GM20431 (cell line): ENCODE data around the gene CPT1C.

Experiments used
- in situ Hi-C: fragments of 300-500 bp; cut with MseI, MboI; formaldehyde crosslinking; loops from one replicate; pipeline ENCODE4 v1.15.0; 2020; ENCODE audit warnings: low sequenced_read_pairs; ENCODE audit not compliant: unreplicated experiment

Gene CPT1C

DNA sequence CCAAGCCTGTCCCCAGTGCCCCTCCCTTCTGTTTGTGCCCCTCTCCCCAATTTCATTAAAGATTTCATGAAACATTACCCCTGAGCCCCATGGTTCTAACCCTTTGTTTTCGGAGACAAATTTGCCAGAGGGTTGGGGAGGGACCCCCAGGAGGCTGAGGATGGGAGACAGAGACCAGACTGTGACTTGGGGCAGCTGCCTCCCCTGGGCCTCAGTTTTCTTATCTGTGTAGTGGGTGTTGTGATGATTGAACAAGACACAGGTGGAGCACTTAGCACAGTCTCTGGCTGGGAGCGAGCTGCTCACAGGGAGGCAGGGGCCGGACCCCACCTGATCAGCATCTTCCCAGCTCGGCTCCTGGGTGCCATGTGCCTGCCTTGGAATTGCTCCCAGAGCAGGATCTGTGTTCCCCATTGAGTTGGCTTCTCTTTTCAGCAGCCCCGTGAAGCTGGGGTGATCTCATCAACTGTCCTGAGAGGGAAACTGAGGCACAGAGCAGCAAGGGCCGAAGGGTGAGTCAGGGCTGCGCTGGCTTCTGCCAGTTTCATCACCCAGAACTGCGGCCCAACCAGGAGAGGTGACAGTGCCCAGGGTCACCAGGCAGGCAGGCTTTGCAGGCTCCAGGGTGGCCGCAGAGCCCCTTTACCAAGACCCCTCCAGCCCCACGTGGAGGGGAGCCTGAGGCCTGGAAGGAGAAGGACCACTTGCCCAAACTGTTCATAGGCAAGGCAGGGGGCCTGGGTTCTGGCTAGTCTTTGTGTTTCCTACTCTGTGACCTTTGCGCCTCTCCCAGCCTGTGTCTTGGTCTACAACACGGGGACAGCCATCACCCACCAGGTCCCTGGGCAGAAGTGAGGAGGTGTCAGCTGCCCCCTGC is 32.1 kb upstream of the CPT1C start:
- in situ Hi-C loops = no loop called here

DNA sequence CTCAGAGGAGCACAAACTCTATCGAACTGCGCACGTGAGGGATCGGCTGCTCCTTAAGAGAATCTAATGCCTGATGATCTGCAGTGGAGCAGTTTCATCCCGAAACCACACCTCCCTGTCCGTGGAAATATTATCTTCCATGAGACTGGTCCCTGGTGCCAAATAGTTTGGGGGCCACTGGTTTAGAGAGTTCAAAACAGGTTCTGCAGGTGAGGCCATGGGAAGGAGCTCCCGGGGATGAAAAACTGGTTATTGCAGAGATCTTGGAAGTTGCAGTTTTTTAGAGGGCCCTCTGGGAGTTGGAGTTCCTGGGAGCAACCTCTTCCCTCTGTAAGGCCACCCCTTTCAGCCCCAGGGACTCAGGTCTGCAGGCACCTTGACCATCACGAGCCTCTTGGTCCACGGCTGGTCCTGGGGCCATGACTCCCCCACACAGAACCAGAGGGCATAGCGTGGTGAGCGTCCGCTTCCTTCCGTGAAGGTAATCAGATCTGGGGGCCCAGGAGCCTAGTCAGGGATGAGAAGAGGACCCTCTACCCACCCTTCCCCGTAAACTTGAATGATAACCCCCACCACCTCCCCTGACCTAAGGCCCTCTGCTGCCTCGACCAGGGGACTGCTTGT is 30.5 kb upstream of the CPT1C start:
- in situ Hi-C loops = no loop called here

DNA sequence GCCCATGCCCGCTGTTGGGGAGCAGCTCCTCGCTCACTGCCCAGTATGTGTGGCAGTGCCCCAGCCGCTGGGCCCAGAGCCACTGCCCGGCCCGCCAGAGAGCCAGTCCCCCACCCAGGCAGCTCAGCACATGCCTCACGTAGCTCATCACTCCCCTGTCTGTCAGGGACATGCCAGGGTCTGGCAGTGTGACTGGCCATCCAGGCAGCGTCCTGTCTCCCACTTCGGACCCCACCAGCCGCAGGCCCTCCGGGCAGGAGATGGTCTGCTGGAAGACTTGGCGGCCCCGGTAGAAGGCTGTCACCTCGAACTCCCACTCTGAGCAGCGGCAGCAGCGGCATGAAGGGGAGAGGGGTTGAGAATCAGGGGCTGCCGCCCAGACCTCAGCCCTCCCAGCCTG is 28.9 kb upstream of the CPT1C start:
- in situ Hi-C loops = no loop called here

DNA sequence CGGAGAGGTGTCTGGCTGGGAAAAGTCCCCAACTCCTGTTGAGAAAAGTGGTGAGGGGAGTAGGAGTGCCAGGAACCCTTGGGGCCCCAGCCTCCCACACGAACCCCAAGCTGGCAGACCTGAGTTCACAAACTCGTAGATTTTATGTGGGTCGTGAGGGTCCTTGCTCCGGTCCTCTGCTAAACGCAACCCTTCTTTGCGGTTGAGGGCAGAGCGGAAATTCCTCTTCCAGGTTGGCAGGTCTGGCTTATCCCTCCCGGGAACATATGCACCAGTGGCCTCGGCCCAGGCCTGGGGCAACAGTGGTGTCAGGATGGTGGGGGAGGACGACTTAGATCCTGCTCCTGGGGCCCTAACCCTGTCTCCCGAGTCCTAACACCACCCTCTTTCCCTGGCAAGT is 27.7 kb upstream of the CPT1C start:
- in situ Hi-C loops = no loop called here

DNA sequence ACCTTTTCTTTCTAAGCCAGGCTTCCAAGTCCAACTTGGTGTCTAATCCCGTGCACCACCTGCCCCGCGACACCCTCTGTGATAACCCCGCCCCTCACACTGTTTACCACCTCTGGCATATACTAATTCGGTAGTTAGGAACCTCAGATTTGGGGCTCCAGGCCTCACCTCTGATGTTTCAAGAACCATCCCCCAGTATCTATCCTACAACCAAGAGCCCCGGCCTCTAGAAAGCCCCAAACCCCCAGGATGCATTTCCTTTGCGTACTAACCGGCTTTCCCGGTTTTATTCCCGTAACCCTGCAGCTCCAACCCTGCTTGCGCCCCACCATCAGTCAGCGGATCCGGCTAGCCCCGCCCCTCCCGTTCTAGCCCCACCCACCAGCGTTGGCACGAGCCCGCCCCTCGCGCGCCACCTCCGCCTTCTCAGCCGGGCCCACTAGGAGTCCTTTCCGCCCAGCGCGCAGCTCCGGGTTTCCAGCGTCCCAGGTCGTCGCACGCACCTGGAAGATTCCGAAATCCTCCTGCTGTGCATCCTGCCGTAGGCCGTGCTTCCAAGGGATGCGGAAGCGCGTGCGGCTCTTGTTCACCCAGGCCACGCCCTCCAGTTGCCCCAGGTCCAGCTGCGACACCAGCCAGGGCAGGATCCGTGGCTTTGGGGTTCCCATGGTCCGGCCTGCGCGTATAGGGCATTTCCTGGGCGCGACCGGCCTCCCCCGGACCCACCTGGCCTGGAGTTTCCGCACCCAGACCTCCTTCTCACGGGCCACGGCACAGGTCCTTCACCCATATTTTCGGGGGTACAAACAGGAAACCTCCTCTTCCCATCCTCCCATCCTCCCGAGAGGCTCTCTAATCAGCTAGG is 26.5 kb upstream of the CPT1C start:
- in situ Hi-C loops = no loop called here

DNA sequence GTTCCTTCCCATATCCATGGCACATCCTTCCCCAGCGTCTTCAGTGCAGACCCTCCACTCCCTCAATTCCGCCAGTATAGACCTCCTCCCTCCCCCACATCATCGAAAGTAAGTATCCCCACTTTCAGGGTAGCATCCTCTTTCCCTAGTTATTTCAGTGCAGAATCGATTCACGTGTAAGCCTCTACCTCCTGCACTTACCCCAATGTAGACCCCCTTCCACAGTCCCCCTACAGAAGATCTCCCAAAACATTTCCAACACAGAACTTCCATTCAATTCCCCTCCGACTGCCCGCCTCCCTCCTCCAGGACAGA is 25.9 kb upstream of the CPT1C start:
- in situ Hi-C loops = no loop called here

DNA sequence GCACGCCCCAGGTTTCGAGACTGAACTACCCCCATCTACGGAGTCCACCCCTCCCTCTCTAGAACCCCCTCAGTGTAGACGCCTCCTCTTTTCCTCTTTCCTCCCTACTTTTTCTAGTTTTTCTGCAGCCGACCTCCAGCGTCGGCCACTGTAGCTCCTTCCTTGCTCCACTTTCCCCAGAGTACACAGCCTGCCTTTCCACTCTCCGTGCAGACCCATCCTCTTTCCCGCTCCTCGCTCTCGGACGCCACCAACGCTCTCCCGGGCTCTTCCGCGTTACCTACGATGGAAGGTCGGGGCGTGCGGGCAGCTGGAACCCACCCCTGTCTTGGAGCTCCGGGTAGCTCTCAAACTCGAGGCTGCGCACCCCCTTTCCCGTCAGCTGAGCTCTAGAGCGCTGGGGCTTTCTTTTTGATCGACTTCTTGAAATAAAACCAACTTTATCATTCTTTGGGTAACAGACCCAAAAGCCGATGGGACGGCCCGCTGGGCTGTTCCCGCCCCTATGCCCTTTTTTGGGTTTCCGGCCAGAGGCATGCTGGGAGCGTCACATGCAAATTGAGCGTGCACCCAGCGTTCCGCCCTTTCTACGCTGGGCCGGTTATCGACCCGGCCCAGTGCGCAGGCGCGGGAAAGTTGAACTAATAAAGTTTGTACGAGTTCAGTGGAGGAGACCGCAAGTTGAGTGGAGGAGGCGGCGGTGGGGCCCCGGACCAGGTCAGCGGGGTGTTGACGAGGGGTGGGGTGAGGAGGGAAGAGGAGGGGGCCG is 25.4 kb upstream of the CPT1C start, which contains the start of the genes BCL2L12 and IRF3:
Gene BCL2L12, plus strand, starts transcription at position 583 of the 769 bp plus-strand sequence. CDS start 760 bp downstream, outside the sequence.
Gene IRF3, minus strand, starts transcription at position 507 of the 769 bp plus-strand sequence. CDS start 1,019 bp downstream, outside the sequence.
- in situ Hi-C loops = no loop called here

DNA sequence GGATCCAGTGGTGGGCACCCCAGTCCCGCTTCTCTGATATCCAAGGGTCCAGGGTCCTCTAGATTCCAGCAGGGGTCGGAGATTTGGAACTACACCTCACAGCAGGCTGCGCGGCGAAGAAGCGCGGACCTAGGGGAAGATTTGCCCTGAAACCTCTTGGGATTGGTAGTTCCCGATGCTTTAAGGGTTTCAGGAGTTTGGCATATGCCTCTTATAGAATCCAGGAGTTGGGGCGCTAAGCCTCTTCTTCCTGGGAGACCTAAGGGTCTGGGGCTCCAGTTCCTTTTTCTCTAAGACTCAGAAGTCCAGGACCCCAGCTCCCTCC is 24.8 kb upstream of the CPT1C start:
- in situ Hi-C loops = no loop called here

DNA sequence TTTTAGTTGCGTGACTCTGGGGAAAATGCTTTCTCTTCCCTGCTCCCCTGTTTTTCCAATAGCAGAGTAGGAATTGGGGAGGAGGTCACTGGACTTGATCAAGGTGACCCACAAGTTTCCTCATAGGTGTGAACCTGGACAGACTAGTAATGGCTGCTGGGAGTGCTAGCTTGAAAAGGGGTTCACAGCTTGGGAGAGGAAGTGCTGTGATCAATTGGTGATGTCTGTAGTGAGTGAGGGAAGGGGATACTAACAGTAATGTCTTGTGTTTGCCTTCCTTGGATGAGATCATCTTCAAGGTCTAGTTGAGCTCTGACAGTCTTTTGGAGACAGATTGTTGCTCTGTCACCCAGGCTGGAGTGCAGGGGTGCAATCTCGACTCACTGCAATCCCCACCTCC is 23.4 kb upstream of the CPT1C start:
- in situ Hi-C loops = no loop called here

DNA sequence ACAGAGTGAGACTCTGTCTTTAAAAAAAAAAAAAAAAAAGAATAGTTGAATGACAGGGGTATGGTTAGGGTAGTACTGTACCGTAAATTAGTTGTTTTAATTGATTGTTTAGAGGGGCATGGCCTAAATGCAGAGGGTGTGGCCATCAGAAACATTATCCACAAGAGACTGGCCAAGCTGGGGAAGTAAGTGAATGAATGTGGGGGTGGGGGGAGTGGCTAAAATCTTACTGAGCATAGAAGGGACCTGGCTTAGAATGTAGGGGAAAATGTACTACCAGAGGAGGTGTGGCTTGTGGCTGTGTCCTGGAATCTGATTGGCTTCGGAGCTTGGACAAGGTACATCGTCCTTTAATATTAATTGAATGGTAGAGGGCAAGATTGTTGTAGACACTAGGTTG is 21.4 kb upstream of the CPT1C start:
- in situ Hi-C loops = no loop called here

DNA sequence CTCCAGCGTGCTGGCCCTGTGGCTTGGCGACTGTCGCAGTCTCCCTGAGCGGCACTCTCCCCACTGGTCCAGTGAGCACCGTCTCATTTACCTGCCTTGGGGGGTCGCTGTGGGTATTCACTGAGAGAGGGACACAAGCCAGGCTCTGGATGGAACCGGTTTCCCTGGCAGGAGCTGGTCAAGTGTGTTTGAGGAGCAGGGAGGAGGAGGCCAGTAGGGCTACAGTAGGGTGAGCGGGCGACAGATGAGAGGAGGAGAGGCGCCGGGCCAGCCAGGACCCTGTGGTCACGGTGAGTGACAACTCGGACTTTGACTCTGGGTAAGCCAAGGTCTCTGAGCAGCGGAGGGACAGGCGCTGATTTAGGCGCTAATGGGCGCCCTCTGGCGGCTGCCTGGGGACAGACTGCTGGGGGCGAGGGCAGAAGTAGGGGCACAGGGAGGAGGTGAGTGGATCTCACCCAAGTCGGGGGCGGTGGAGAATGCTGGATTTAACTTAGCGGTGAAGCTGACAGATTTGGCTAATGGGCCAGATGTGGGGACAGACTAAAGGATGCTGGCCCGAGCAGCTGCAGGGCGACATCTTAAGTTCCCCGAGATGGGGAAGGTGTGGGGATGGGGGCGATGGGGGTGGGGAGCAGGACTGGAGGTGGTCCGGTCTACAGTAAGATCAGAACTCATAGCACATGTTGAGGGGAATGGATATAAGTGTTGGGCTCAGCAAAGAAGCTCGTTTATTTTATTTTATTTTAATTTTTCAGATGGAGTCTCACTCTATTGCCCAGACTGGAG is 18.6 kb upstream of the CPT1C start:
- in situ Hi-C loops = no loop called here

DNA sequence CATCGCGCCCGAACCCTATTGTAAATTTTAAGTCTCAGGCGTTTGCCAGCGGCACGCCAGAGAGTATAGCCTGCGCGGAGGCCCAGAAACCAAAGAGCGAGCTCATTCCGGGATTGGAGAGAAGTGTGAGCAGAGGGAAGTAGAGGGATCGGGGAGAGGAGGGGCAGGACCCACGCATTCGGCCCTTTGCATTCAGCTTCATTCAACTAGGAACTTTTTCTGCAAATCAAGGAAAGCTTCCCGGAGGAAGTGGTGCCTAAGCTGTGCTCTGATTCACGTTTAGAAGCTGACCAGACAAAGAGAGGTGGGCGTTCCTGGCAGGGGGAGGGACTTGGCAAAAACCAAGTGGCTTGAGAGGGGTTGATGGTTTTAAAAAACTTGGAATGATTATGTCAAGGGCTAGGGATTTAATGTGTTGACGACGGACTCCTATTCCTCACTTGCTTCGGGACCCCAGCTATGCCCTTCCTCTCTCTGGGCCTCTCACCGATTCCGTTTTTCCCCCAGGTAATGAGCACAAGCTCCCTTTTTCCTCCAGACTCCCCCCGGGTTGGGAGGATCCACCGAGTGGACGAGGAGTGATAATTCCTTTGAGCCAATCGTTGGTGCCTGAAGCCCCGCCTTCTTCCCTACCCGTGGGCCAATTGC is 14.7 kb upstream of the CPT1C start:
- in situ Hi-C loops = no loop called here

DNA sequence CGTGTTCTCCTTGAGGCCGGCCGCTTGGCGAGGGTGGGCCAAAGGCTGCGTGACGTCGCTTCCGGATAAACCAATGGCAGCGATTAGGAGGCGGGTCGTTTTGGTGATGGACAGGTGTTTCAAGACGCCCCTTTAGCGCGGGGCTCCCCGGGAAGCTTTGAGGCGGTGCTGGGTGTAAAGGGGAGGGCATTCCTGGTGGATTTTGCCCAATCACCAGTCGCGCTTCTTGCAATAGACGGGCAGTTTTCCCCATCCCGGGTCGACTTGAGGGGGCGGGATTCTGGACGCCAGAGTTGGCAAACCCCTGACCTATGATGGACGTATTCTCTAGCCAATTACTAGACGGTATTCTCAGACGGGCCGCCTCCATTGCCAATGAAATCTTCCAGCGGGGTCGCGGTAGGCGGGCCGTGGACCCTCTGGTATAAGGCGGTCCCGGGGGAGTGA is 14.1 kb upstream of the CPT1C start:
- in situ Hi-C loops = no loop called here

DNA sequence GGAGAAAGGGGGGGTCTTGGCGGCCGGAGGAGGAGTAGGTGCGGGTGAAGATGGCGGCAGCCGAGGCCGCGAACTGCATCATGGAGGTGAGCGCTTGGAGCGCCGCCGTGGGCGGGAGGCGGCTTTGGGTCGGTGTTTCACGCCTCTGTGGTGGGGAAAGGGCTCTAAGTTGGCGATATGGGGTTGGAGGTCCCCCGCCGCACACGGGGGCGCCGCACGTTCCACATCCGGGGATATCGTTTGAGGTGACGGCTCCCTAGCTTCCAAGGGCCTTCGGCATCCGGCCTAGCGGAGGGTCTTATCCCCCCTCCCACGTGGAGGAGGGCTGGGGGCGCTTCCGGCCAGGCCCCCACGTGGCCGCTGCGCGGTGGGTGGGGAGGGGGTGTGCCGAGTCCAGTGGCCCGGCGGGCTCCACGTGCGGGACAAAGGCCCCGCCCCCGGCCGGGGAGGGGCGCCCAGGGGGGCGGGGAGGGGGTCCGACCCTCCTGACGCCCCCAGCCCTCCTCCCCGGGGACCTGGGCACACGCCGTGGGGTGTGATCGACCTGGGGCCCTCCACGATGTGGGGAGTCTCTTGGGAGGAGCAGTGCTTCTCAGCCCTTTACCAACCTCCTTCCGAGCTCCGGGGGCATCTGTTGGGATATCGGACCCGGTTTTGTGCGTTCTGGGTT is 13.6 kb upstream of the CPT1C start, which contains the start of gene PRMT1:
Gene PRMT1, plus strand, starts transcription at position 41 of the 670 bp plus-strand sequence. Its CDS starts 10 bp downstream, at position 51.
- in situ Hi-C loops = no loop called here

DNA sequence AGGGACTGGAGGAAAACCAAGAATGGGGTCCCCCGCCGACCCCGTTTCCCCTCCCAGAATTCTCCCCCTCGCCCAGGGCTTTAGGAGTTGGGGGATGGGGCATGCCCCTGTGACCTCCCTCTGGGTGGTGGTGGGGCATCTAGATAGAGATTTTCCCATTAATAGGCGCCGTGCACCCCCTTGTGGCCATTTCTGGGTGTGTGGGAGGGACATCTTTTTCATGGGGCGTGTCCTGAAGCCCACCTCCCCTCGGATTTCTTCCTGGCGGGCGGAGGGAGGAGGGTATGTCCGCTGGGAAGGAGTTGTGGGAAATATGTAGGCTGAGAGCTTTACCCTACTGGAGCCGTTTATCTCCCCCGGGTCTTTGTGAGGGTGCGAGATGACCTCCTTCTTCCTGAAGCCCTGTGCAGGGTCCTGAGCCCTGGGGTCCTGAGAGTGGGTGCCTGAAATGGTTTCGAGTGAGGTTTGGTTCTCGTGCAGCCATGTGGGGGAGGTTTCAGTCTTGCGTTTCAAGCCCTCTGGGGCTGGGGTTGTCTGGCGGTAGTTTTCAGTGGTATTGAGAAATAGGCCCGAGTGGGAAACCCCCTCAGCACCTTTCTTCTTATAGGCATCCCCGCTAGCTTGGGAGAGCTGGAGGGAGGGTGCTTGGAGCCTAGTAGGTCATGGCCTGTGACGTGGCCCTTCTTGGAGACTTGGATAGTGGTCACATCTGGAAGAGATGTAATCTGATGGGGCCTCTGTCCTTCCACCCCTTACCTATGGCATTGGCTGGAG is 12.8 kb upstream of the CPT1C start:
- in situ Hi-C loops = no loop called here

DNA sequence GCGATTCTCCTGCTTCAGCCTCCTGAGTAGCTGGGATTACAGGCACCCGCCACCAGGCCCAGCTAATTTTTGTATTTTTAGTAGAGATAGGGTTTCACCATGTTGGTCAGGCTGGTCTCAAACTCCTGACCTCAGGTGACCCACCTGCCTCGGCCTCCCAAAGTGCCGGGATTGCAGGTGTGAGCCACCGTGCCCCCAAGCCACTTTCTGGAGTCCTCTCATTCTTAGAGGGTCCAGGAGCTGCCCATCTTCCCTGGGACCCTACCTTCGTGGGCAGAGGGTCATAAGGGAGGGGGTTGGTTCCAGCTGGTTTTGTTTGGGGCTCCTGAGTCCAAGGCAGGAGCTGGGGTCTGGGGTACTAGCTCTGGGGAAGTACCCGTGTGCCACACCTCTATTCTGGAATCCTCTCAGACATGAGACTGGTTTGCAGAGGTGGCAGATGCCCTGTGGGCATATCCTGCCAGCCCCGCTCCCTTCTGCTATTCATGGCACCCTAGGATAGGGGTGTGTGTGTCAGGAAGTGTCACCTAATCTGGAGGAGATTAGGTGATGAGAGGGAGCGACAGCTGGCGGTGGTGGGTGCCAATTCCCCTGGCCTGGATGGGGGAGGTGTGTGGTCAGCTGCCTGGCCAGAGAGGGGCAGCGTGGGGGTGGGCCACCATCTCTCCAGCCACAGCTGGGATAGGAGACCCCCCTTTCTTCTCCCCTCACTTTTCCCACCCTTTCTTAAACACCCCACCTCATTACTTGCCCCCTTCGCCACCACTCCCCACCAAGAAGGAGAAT is 11.7 kb upstream of the CPT1C start:
- in situ Hi-C loops = no loop called here
